GM18502 (cell line): ENCODE data around the gene MTPN.

ENCODE experiments used
- ATAC-seq: cut with Tn5 transposase; IDR thresholded peaks from one replicate; pipeline ENCODE4 v1.9.1; 2021; ENCODE audit warnings: mild to moderate bottlenecking; ENCODE audit not compliant: unreplicated experiment, poor library complexity

The MTPN gene

DNA sequence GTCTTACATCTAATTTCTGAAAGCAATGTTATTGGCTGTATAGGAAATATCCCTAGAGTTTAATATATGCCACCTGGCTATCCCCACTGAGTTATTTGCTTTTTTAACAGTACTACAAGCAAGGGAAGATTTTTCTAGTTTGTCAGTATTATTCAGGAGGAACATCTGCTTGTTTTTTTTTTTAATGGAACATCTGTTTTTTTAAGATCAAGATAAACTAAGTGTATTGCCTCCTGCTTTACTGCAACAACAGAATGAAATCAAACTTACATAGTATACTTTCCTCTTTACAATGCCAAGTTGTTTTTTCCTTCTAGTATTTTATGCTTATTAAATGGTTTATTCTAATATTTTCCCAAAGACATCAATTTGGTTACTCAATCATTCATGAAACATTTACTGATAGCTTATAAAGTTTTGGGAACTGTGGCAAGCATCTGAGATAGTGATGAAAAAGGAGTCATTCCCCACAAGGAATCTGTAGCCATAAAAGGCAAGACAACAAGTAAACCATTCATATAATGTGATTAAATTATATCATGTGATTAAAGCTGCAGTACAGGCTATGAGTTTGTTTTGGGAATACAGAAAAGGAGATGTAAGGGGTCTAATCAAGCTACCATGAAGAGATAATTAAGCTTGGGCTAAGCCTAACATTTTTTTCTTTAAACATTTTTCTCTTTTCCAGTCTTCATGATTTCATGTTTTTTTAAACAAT lies 17.4 kb downstream of the MTPN start:
- no peak for ATAC-seq

DNA sequence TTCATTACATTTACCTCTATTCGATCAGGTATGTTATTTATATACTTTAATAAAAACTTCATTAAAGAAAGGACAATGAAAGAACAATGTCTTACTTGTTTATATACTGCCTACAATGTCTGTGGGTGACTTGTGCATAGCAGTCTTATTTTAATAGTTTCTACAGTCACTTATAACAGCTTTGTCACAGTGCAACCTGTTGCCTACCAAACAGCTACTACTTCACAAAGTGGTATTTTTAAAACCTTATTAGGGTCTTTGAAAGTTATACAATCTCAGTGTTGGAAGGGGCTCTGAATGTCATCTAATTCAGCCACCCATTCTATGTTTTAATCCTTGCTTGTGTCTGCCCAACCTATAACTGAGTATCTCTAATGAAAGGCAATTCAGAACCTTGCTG lies 19.0 kb downstream of the MTPN start:
- no peak for ATAC-seq

DNA sequence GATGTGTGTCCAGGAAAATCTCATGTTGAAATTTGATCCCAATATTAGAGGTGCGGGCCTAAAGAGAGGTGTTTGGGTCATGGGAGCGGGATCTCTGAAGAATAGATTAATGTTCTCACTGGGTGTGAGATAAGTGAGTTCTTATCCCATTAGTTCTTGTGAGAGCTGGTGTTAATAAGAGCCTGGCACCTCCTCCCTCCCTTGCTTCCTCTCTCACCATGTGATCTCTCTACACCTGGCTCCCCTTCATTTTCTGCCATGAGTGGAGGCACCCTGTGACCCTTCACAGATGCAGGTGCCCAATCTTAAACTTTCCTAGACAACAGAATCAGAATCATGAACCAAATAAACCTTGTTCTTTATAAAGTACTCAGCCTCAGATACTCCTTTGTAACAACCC lies 19.5 kb downstream of the MTPN start:
- no peak for ATAC-seq

- ATAC-seq = no peak
These were observed 20.8 kb downstream of the MTPN start for GRCh38 chr7:135956393-135956792.

DNA sequence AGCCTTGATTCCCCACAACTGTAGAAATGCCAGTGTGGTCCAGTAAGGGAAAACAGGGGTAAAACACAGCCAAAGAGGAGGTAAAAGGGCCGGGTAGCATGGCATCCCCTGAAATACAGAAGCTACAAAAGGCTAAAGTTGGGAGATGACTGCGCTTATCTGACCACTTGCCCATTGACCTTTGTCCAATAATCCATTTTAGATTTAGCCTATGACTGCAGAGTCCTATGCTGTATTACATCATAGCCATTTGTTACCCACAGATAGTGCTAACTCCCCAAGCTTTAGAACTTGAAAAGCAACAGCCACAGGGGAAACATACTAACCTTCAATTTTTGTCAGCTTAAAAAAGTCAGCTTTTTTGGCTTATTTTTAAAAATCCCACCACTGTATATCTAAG lies 26.2 kb downstream of the MTPN start:
- no peak for ATAC-seq

GRCh38 chr7:135950429-135950828 lies 26.7 kb downstream of the MTPN start:
- no peak for ATAC-seq

DNA sequence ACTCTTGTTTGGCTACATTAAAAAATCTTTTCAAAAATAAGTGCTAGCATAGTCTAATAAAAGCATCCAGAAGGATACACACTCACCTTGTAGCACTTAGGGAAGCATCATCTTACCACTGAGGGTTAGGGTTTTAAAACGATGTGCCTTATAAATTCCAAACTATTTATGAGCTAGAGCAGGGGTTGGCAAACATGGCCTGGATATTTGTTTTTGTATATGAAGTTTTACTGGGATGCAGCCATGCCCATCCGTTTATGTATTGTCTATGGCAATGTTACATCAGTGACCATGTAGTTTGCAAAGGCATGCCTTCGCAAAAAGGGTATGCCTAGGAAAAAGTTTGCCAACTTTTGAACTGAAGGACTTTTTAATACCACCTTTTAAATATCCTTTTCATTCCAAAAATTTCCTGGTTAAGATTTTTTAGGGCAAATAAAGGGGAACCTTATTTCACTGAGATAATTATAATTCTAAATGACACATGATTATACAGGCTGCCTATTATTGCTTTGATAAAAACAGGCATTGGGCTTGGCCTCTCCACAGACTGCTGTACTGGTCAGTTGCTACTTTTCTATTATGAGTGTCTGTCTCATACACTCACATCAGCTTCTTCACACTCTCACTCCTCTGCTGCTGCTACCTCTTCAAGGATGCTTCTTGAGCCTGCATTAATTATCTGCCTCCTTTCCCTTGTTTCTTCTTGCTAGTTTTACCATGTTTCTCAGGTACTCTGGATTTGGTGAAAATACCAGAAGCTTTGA lies 30.7 kb downstream of the MTPN start:
- no peak for ATAC-seq

GRCh38 chr7:135944753-135945152 lies 32.4 kb downstream of the MTPN start:
- ATAC-seq = no peak

DNA sequence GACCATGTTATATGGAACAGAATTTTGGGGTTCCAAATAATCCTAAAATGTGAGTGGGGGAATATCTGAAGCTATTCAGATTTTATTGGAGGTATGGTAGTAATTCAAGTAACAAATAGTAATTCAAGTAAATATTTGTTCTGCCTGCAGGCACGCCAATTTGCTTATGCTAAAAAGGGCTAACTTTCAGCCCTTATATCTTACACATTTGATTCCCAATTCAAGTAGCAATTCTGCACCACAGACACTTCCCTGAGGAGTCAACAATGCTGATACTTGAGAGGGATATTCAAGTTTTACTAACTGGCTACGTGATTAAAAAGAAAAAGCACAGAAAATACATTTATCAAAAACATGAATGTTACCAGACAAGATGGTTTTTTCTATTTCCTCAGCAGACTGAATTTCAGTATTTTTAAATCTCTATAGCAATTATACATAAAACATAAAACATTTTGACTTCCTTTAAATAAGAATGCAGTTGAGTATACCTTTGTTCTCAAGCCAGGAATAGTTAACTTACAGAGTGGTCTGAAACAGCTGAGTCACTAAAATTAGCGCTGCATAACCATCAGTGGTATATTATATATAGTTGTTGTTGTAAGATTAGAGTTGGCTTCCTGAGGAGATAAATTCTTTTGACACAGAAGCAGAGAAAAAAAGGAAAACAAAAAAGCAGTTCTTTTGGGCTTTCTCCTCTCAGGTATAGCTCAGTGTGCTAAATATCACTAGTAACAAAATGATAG lies 33.9 kb downstream of the MTPN start:
- no peak for ATAC-seq

DNA sequence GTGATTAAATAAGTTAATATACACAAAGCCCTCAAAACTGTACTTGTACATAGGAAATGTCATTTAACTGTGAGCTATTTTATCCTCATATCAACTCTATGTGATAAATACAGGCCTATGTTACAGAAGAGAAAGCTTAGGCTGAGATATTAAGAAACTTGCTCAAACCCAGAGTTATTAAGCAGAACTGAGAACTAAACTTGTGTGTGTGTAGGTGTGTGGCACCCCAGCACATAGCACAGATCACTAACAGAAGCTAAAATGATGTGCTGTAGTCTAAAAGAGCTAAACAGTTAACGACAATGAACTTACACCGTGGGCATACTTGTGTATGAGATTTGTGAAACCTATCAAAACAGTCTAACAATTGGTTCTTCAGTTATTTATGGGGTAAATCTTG lies 34.5 kb downstream of the MTPN start:
- ATAC-seq = peak; percentile 81

- no peak for ATAC-seq
These were observed 36.8 kb downstream of the MTPN start for GRCh38 chr7:135940077-135941075.

- no peak for ATAC-seq
These were observed 37.8 kb downstream of the MTPN start for GRCh38 chr7:135939261-135939812.

DNA sequence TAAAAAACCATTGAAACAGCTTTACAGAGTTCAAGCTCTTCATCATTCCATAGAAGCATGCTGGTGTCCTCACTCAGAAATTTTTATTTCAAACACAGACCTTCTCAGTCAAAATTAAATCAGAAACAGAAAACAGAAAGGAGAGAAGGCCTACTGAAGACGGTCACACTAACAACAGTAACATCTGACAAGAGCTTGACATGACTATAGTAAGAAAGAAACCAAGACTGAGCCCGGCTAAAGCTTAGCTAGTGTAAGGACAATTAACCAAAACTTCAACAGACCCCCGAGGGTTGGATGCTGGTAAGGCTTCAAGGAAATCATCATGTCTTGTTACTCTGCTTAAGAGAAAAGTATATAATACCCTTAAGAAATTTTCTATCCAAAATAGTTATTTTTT lies 38.6 kb downstream of the MTPN start:
- ATAC-seq = peak; percentile 64

- ATAC-seq = no peak
These were observed 39.1 kb downstream of the MTPN start for GRCh38 chr7:135938086-135938485.

DNA sequence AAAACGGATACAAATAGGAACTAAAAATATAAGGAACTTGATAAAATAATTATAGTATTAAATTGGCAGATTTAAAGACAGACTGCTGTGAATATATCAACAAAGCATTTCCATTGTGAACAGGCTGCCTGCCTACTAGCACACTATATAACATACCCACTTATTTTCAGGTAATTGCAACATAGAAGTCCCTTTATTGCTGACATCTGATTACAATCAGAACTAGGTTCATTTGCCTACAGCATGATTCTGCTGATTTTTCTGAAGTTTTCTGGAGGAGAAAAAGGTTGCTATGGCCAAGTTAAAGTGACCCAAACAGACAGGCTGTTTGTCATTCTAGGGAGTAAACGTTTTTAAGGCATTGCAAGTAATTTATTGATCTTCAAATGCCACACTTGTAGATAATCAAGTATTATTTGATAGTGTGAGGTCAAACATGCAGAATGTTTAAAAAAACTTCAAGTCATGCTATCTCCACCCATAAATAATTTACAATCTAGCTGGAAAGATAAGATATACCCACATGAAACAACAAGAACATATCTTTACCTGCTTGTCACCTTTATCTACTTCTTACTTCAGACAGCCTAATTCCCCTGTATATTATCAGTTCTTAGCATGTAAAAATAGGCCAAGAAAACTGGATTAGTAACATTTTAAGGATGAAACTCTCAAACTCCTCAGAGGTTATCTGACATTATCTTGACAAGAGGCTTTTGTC lies 40.5 kb downstream of the MTPN start:
- ATAC-seq = no peak

GRCh38 chr7:135934651-135935050 lies 42.5 kb downstream of the MTPN start:
- no peak for ATAC-seq

GRCh38 chr7:135933509-135934188 lies 43.5 kb downstream of the MTPN start:
- no peak for ATAC-seq

DNA sequence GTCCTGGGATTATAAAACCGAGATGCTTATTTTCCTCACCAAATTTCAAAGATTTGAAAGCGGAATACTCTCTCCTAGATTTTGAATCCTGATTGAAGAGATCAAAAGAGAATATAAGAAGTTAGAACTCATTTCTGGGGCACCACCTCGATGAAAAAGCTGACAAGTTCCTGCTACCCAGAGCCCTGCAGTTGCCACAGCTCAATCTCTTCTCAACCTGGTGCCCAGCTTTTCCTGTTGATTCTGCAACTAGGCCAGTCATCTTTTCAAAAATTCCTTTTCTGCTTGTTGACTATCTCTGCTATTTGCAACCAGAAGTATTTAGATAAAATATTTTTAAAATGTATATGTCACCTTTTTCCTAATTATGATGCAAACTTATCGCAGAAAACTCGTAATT lies 45.0 kb downstream of the MTPN start:
- no peak for ATAC-seq
